Forelimb muscle (tissue), 1 donor: ENCODE results near the gene CHFR. TPM values are rescaled to one million over a fixed set of nuclear protein-coding genes. Genes with fewer than 3 reads are reported as not detected.
"Not testable (repeated sequence)": the region's sequence is repeated elsewhere in the genome, so short reads cannot be mapped to it uniquely, and the experiment has no call there.

ENCODE experiments used
- DNase-seq: peaks from one replicate; pipeline ENCODE4 v3.0.0-alpha.2; 2013; ENCODE audit warnings: low read depth
- polyA plus RNA-seq: library from polyadenylated mRNA; unstranded; fragments of 120-200 nt; gene quantifications from one replicate; pipeline ENCODE4 v1.2.1, GENCODE V29; 2013; ENCODE audit not compliant: insufficient read length

Gene CHFR
- polyA plus RNA-seq, 1 donor, result 16.8 TPM

GRCh38 chr12:132874175-132874574 lies 13.2 kb downstream of the CHFR start:
- no peak for DNase-seq

GRCh38 chr12:132873724-132874123 lies 13.7 kb downstream of the CHFR start:
- no peak for DNase-seq

GRCh38 chr12:132872975-132873421 lies 14.4 kb downstream of the CHFR start:
- DNase-seq, result no peak

GRCh38 chr12:132872073-132872855 lies 15.1 kb downstream of the CHFR start:
- no peak for DNase-seq

GRCh38 chr12:132869551-132869950 lies 17.9 kb downstream of the CHFR start:
- DNase-seq, result no peak

GRCh38 chr12:132866251-132866828 lies 21.1 kb downstream of the CHFR start:
- no peak for DNase-seq

- no peak for DNase-seq
Observed at GRCh38 chr12:132861558-132861957, 25.8 kb downstream of the CHFR start.

- DNase-seq, result no peak
Observed at GRCh38 chr12:132858718-132859266, 28.6 kb downstream of the CHFR start.

GRCh38 chr12:132857019-132857418 lies 30.4 kb downstream of the CHFR start:
- DNase-seq, result not testable (repeated sequence)

- DNase-seq, result no peak
Observed at GRCh38 chr12:132856581-132856980, 30.8 kb downstream of the CHFR start.

- not testable (repeated sequence) for DNase-seq
Observed at GRCh38 chr12:132855211-132855610, 32.2 kb downstream of the CHFR start.

- DNase-seq, result no peak
Observed at GRCh38 chr12:132853285-132854092, 33.9 kb downstream of the CHFR start.

- DNase-seq, result no peak
Observed at GRCh38 chr12:132852496-132852895, 34.9 kb downstream of the CHFR start.

- no peak for DNase-seq
Observed at GRCh38 chr12:132851465-132851864, 35.9 kb downstream of the CHFR start.

GRCh38 chr12:132850291-132850690 lies 37.1 kb downstream of the CHFR start:
- no peak for DNase-seq

GRCh38 chr12:132848521-132848920 lies 38.9 kb downstream of the CHFR start:
- DNase-seq, result no peak

GRCh38 chr12:132847363-132848356 lies 39.7 kb downstream of the CHFR start:
- no peak for DNase-seq

- DNase-seq, result not testable (repeated sequence)
Observed at GRCh38 chr12:132844681-132845080, 42.7 kb downstream of the CHFR start.

GRCh38 chr12:132842449-132843045 lies 44.9 kb downstream of the CHFR start:
- no peak for DNase-seq

GRCh38 chr12:132841151-132841550 lies 46.3 kb downstream of the CHFR start:
- DNase-seq, result no peak
